Endometrial microvascular endothelial cells (primary cell): ENCODE results near the gene TNIK. TPM values are rescaled to one million over a fixed set of nuclear protein-coding genes. Genes with fewer than 3 reads are reported as not detected.

Experiments
- in situ Hi-C: cut with HindIII; loops from 2 replicates; pipeline ENCODE4 v1.10.0; 2017; ENCODE audit warnings: low sequenced_read_pairs, low pct_unique_long_range_greater_than_20kb; ENCODE audit errors: inconsistent ontology term
- total RNA-seq: library from RNA; depleted of rRNA; stranded (reverse); fragments of >200 nt; gene quantifications from one replicate; pipeline ENCODE4 v1.2.3, GENCODE V29; 2015; ENCODE audit errors: inconsistent ontology term

TNIK gene
- total RNA-seq, 1 donor from 2014 or later: 22.9 TPM

DNA sequence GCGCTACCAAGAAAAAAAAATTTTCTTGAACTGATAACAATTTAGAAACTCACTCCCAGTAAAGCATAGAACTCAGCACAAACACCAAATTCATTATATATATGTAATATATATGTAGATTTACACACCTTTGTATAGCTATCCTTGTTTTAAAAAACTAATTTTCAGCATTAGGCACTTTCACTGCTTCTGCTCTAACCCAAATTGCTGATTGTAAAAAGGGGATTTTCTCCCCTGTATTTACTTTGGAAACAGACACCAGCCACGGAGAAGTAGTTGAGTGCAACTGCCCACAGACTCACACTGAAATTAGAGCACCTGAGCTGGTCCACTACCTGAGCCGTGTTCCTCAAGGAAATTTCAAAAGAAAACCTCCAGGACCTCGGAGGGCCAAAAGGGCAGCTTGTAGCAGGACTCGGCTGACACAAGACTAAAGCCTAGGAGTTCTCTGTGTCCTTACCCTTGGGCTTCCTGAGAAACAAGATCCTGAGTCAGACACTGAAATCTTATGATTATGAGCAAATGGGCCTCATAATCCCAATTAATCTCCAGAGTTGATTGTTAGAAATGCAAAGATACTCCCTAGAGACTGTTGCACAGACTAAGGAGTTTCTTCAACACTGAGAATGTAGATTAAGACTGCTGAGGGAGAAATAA is 106.0 kb downstream of the TNIK start:
- in situ Hi-C loops: no loop called here

DNA sequence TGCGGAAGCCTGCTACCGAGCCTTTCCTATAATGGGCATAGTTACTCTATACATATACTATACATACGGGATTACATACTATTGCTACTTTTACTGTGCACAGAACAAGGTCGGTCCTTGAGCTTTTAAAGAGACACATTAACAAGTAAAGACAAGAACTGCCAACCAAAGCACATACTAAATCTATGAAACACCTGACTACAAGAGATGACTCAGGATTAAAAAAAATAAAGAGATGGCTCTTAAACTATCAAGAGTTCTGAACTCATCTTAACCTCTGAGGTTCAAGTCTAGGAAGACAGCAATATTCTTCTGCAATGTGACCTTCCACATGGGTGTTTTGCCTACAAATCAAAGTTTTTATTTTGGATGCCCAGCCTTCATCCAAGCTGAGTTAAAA is 106.8 kb downstream of the TNIK start:
- in situ Hi-C loops: no loop called here

DNA sequence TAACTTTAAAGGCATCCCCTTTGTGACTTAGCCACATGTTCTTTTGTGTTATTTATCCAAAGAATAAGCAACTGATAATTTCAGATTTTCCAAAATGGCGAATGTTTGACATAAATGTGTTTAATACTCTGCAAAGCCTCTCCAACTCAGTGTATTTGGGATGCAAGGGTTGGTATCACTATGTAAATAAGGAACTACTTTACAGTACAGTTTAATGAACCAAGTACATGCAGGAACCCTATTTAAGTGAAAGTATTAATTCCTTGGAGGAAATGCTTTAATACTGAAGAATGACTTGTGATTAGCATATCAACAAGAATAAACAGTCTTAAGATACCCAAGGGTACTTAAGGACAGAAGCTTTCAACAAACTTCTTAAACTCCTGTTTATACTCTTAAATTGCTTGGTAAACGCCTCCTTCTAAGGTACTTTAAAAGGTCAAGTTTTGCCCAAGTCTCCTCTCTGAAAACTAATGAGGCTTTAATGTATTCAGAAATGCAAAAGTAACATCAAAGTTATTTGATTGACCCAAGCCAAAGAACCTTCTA is 107.7 kb downstream of the TNIK start:
- in situ Hi-C loops: no loop called here

DNA sequence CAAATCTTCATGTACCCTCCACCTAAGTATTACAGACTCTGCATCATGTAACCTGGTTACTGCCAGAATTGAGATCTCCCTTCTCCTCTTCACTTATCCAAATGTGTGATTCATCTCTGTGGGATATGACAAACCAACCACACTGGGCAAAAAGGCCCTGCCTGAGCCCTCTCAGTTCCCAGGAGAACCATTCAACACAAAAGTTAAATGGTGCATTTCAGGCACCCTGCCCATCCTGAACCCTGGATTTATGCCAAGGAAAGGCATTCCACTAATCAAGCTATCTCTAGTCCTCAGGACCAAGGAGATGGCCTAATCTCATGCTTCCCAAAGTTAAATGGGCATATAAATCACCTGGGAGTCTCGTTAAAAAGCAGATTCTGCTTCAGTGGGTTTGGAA is 108.5 kb downstream of the TNIK start:
- in situ Hi-C loops: no loop called here

DNA sequence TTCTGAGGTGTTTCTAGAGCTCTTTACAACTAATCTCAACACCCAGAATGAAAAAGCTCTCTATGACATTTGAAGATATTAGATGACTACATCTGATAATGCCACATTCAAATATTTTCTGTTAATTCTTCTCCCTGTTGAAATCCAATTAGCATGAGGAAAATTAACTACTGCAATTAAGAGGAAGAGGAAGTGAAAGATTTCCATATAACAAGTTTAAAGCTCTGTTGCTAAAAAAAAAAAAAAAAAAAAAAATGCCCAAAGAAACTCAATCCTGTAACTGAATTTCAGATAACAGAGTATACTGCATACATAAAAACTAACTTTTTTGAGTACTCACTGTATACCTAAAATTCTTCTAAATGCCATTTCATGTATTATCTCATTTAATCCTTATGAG is 109.8 kb downstream of the TNIK start:
- in situ Hi-C loops: no loop called here

DNA sequence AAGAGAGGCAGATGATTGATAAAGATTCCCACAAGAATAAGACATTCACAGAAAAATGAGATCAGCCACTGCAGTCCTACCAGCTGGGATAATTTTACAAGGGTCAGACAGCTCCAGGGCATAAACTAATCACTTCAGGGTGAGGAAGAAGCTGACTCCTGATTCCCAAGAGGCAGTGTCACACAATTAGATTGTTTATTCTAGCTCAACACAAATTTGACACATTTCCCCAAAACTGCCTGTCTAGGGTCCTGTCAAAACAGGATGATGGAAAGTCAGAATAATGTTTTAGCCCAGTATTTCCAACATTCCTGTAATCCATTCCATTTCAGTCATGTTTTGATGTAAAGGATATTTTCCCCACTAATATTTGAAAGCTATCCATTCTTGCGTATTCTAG is 110.8 kb downstream of the TNIK start:
- in situ Hi-C loops: no loop called here

DNA sequence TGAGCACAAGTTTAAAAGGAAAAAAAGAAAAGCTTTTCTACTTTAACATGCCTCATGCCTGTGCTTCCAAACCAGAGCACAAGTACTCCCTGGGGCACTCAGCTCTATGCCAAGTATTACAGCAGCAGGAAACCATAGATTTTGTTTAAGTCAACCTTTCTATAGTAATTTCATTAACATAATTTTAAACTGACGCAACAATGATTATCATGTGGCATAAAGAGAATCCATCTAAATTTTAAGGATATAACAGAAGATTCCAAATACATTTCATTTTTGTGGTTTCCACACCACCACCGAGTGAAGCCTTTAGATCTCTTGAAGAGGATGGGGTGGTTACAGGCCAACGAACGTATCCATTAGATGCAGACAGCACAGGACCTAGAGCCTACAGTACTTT is 112.1 kb downstream of the TNIK start:
- in situ Hi-C loops: no loop called here

DNA sequence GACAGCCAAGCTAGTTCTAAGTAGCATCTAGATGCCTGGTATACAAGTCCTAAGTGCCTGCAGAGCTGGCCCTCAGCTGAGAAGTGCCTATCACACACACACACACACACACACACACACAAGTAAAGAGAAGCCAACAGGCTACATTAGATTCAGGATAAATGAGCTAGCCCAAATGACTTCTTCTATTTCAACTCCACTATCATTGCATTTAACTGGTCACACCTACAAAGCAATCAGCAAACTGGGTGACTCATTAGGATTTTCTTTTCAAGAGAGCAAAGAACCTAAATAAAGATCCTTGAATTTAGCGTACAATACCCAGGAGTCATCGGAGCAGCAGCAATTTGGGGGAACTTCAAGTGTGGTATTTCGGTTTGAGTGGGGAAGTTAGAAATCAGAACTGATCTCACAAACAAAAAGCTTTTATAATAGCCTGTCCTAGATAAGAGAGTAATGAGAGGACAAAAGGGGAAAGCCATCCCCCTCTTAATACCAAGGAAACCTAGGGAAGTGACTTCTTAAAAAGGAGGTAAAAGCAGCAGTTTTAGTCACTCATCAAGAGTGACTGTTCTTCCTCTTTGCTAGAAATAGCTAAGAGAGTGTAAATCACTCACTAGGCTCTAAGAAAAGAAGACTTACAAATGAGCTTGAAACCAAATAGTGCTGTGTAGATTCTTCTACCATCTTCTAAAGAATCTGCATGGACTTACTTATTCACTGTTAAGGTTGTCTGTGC is 112.7 kb downstream of the TNIK start:
- in situ Hi-C loops: no loop called here

DNA sequence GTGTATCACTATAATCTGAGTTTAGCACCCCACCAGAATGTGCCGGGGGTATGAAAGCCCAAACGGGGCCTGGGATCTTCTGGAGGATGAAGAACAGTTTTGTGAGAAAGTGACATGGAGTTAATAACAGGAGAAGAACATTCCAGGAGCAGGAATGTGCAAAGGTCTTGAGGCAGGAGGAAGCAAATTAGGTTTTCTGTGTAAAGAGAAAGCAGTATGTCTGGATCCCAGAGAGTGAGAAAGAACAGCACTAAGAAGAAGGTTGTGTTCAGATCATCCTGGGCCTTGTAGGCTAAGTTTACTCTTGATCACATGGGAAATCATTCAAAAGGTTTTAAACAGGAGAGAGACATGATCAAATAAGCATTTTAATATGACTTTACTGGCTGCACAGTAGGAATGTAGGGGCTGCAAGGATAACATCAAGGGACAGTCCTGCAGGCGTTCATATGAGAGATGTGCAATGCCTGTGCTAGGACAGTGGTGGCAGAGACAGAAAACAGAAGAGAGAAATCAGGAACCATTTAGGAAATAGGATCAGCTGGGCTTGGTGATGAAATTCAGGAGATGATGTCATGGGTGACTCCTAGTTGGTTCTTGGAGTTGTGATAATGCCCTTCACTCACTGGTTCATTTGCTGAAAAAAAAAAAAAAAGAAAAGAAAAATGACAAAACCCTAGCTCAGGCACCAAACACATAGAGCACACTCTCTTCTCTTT is 113.5 kb downstream of the TNIK start:
- in situ Hi-C loops: no loop called here

DNA sequence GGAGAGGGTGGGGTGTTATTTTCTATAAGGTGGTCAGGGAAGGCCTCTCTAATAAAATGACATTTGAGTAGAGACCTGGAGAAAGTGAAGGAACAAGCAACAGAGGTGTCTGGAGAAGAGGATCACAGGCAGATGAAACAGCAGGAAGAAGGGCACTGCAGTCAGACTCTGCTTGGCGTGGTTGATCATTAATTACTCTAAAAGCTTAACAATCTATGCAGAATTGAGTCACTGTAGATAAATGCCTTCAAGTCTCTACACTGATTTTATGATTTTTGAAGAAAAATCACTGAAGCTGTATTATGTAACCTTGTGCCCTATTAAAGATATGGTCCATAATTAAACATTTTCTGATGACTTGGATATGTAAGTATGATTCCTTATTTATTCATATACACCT is 114.2 kb downstream of the TNIK start:
- in situ Hi-C loops: no loop called here

DNA sequence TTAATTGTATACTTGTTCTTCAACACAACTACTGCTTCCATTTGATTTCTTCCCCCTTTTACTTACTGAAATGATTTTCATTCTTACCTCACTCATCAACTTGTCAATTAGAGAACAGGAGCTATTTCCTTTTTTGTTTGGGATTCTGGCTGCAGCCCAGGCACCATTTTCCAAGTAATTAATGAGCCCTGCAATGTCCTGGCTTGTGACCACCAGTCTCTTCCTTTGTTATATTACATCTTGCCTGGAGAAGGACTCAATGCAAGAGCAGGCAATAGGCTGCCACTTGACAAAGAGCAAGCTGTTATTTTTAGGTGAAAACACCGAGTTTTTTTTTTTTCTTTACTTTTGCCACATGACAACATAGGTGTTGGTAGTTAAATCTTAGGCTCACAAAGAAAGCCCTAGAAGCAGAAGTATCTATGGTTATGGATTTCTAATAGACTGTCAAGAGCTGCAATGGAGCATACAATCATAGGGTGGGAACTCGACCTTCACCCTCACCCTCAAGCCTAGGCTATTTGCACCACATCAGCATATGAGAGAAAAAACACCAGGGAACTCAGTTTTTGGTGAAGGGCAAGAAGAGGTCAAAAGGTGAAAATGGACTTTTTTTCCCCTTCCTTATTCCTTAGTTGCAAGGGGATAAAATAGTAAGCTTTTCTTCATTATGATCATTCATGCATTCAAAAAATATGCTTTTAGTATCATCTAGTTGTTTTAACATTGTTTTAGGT is 114.9 kb downstream of the TNIK start:
- in situ Hi-C loops: no loop called here

DNA sequence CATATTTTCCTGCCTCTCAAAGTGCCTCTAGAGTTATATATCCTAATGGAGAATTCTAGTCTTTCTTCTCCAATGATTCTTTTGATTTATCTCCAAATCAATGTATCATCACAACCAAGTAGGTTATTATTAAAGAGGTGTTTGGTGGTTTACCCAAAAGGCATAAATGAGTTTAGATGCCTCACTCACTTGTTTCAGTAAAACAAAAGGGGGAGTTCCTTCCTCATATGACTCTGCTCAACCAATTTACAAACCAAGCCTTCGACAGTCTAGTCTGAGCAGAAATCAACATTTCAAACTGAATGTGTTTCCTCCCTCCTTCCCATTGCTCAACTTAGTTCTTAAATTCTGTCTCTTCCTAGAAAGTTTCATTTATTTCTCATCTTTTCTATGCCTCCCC is 116.5 kb downstream of the TNIK start:
- in situ Hi-C loops: no loop called here

DNA sequence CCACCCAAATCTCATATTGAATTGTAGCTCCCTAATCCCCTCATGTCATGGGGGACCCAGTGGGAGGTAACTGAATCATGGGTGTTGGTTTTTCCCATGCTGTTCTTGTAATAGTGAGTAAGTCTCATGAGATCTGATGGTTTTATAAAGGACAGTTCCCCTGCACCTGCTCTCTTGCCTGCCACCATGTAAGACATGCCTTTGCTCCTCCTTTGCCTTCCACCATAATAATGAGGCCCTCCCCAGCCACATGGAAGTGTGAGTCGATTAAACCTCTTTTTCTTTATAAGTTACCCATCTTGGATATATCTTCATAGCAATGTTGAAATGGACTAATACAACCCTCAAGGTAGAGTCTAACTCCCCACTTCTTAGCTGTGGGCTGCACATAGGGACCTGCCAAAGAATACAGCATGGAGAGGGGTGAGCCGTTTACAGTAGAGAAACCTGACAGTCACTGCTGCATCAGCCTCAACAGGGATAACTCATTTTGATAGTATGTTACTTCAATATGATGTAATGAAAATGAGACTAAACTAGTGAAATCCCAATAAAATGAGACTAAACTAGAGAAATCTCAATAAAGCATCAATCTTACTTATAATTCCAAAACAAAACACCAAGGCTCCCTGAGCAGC is 117.3 kb downstream of the TNIK start:
- in situ Hi-C loops: no loop called here

DNA sequence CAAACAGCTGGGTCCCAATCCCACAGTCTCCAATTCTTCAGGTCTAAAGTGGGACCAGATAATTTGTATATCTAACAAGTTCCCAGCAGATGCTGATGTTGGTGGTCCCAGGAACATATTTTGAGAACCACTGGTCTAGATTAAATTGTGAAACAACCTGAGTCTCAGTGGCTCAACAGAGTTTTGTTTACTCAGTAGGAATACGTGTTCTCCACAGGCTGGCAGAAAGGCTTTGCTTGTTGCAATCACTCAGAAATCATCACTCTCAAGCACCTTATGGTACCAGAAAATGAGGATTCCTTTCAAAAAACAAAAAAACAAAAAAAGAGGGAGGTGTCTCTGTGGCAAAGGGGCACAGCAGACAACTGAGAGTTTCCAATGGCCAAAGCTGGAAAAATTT is 118.0 kb downstream of the TNIK start:
- in situ Hi-C loops: no loop called here

DNA sequence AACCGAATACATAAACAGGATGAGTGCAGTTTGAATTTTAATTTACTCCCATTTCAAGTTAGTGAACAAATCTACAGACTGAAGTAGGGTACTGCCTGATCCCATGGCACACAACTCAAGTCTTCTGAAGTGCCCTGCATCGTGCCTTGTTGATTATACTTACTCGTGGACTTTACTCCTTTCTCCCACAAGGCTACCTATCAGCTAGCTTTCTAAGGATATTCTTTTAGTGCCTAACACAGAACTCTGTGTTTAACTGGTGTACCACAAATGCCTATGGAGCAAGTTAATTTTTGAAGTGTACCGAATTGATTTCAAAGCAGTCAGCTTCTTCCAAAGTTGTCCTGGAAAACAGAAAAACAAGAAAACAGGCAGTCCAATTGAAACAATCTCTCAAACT is 119.8 kb downstream of the TNIK start:
- in situ Hi-C loops: no loop called here

DNA sequence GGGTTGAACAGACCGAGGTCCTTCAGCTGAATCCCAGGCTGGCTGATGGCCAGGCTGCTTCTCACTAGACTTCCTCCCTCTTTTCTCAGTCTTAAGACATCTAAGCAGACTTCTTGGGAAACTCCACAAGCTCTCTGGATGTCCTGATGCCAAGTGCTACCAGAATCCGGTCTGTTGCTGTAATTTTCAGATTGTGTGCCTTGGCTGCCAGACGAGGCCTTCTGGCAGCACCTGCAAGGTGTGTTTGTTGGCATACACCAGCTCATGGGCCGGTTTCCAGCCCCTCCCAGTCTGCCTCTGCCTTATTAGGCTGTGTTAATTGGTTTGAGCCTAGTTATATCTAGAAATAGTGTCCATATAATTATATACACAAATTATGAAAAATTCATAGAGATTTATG is 120.6 kb downstream of the TNIK start:
- in situ Hi-C loops: no loop called here

DNA sequence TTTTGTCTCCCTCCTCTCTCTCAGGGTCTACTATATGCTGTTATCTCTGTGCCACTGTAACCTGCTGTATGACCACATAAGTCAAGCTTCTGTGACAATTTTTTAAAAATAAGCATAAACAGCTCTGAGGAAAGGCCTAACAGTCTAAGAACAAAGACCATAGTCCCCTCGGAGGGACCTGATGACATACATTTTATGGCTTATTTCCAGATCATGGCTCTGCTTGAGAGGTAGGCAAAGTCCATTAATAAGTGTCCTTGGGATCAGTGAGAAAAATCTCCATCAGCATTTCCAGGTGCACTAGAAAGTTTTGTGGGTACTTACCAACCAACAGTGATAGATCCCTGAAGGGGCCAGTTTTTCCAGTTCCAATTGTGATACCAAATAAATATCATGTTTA is 123.8 kb downstream of the TNIK start:
- in situ Hi-C loops: no loop called here

DNA sequence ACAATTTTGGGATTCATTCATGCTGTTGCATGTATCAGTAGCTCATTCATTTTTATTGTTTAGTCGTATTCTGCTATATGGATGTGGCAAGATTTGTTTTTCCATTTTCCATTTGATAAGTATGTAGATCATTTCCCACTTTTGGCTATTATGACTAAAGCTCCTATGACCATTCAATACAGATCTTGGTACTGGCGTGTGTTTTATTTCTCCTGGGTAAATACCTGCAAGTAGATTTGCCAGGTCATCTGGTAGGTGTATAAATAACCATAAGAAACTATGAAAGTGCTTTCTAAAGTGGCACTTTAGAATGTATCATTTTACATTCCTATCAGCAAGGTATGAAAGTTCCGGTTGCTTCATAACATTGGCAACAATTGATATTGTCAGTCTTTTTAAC is 124.6 kb downstream of the TNIK start:
- in situ Hi-C loops: no loop called here

DNA sequence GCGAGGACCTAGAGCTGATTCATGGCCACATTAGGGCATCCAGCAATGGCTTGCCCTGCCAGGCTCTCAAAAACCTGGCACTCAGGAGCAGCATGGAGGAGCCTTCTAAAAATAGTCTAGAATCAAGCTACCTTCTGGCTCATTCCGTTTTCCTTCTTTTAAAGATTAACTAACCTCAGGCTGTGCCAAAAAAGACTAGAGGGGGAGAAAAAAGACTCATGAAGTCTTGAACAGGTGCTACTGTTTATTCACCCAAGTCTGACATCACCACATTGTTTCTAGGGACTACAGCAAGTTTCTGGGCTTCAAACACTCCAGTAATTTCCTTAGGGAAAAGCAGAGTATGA is 125.8 kb downstream of the TNIK start:
- in situ Hi-C loops: no loop called here
